WI38 (cell line): ENCODE measurements around the gene CMTM2.
"Not testable (repeated sequence)": the region's sequence is repeated elsewhere in the genome, so short reads cannot be mapped to it uniquely, and the experiment has no call there.

Experiments
- H3K4me3 ChIP-seq: 2 replicates; pipeline ENCODE4 v1.5.1; 2011; ENCODE audit warnings: low read depth, mild to moderate bottlenecking, control low read depth, low read length
- TF ChIP-seq, protein P1 (sequence below): IDR thresholded peaks from 2 replicates; pipeline ENCODE4 v1.5.1; 2012; ENCODE audit warnings: low read depth, mild to moderate bottlenecking, control low read depth, low read length

CMTM2 gene

DNA sequence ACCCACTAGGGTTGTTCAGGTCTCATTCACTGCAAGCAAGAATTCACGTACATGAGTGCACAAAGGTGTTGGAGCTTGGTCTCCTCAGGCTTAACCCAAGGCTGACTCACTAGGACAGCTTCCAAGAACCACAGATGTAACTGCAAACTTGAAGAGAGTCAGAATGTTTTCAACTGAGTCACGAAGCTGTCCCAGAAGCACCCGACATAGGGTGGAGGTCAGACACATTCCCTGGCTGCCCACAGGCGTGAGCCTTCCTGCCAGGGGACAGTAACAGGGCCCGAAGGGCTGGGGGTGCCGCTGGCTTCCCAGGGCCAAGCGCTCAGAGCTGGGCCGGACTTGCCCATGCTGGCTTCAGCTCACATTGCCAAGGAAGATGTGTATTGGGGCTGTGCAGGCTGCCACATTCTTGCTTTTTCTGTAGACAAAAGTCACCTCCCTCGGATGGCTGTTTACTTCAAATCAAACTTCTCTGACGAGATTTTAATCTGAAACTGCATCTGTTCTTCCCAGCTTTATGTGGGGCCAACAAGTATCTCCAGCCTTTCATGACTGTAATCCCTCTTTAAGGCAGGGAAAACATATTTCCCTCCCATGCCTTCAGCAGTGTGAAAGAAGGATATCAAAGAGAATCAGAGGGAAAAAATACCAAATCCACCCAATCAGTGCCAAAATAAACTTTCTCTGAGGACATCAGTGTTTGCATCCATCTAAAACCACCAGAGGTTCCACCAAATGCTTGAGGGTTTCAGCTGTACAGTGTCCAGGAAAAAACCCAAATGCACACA lies 39.5 kb downstream of the CMTM2 start:
- TF ChIP-seq, protein P1, sequence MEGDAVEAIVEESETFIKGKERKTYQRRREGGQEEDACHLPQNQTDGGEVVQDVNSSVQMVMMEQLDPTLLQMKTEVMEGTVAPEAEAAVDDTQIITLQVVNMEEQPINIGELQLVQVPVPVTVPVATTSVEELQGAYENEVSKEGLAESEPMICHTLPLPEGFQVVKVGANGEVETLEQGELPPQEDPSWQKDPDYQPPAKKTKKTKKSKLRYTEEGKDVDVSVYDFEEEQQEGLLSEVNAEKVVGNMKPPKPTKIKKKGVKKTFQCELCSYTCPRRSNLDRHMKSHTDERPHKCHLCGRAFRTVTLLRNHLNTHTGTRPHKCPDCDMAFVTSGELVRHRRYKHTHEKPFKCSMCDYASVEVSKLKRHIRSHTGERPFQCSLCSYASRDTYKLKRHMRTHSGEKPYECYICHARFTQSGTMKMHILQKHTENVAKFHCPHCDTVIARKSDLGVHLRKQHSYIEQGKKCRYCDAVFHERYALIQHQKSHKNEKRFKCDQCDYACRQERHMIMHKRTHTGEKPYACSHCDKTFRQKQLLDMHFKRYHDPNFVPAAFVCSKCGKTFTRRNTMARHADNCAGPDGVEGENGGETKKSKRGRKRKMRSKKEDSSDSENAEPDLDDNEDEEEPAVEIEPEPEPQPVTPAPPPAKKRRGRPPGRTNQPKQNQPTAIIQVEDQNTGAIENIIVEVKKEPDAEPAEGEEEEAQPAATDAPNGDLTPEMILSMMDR: no peak
- no peak overlapping the region for H3K4me3 ChIP-seq

DNA sequence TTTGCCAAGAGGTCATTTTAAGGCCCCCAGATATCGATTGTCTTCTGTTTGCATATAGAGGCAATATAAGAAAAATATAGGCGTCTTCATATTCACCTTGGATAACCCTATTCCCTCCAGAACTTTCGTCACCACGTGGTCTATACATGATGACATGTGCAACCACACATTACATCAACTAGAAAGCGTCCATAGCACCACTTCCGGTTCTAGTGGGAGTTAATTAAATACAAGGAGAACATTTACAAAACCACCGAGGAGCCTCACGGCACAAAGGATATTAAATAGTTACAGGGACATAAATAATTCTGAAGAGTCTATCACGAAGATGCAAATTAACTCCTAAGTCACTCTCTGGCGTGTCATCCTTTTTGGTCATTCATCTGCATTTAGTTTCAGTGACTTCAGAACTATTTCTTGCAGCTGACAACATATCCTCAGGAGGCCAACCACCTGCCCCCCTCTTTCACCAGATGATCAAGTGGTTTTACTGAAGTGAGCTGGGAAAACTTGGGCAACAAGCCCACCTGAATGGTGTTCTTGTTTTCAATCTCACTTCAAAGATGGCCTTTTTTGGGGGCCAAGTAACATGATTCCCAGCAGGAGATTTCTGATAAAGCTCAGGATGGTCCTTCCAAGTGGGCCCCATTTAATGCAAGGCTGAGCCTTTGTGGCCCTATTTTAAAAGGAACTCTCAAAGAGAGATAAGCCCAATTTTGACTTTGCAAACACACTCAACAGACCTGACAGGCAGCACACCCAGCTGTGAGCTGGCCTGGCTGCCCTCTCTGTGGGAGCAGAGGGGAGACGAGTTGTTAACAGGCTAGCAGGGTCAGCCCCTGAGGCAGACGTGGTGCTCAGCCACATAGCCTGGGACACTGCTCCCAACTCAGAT lies 40.5 kb downstream of the CMTM2 start:
- TF ChIP-seq, protein P1: no peak
- no peak overlapping the region for H3K4me3 ChIP-seq

DNA sequence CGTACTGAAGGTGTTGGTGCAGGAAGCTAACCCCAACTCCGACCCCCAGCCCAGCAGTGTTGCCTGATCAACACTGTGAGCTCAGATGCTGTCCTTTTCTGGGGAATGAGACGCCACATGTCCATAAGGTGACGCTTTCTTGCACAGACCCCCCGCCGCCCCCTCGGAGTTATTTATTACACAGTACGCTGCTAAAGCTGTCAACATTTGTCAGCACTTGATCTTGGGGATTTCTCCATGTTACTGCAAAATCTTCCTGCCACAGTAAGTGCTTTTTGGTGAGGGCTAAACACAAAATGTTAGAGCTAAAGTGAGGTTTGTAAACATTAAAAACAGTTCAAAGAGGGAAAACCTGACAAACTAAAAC lies 41.1 kb downstream of the CMTM2 start:
- TF ChIP-seq, protein P1: no peak
- H3K4me3 ChIP-seq: no peak overlapping the region

DNA sequence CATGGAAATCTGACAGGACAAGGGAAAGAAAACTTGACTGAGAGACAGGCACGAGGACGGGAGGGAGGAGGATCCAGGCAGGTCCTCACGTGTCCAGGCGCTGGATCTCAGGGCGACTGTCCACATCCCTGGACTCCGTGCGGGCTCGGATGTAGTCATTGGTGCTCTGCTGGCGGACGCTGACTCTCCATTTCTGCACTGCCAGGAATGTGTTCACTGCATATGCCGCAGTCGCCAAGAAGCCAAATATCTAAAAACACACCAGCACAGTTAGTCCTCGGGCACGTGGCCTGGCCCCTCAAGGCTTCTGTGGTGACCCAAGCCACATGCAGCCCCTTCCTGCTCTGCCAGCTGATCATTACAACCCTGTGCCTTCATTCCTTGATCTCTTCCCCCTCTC lies 42.7 kb downstream of the CMTM2 start:
- TF ChIP-seq, protein P1: no peak
- H3K4me3 ChIP-seq: no peak overlapping the region

DNA sequence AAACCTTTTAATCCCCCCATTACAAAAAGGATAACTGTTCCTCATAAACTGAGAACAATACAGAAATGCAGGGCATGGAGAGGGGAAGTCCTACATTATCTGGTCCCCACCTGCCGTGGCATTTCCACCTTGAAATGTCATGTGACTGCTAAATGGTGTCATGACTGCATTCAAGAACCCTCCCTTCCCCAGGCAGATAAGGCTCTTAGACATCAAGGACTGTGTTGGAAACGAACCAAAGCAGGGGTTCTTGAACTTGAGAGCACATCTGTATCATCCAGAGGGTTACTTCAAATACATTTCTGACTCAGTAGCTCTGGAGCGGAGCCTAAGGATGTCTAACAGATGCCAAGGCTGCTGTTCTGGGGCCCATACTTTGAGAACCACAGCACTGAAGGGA lies 43.6 kb downstream of the CMTM2 start:
- TF ChIP-seq, protein P1: no peak
- H3K4me3 ChIP-seq: no peak overlapping the region

DNA sequence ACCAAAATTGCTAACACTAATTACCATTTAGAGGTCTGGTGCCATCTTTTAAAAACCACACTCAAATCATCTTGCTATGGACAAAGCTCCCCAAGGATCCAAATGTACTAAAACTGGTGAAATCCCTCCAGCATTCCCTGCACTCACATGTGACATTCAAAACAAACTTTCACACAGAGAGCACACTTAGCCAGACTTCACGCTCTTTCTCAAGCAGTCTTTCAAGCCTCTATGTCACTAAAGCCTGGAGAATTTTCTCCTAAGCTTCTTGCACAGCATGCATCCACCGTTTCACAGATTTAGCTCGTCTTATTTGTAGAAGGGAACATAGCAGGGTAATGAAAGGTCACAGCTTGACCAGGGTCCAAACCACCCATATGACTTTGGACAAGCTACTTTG lies 44.5 kb downstream of the CMTM2 start:
- H3K4me3 ChIP-seq: no peak overlapping the region
- TF ChIP-seq, protein P1: no peak

DNA sequence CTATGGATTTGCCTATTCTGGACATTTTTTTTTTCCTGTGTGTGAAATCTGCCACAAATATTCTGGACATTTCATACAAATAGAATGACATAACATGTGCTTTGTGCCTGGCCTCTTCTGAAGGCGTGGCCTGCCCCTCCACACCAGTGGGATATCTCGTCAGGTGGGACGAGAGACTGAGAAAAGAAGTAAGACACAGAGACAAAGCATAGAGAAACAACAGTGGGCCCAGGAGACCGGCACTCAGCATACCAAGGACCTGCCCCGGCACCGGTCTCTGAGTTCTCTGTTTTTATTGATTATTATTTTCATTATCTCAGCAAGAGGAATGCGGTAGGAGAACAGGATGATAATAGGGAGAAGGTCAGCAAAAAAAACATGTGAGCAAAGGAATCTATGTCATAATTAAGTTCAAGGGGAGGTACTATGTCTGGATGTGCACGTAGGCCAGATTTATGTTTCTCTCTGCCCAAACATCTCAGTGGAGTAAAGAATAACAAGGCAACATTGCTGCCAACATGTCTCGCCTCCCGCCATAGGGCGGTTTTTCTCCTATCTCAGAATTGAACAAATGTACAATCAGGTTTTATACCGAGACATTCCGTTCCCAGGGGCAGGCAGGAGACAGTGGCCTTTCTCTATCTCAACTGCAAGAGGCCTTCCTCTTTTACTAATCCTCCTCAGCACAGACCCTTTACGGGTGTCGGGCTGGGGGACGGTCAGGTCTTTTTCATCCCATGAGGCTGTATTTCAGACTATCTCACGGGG lies 48.5 kb downstream of the CMTM2 start:
- not testable (repeated sequence) for H3K4me3 ChIP-seq
